Adrenal gland (tissue), 12 donors: Measurements from ENCODE around the gene SLC7A6. TPM values are rescaled to one million over a fixed set of nuclear protein-coding genes. Genes with fewer than 3 reads are reported as not detected.

Experiments used
- DNase-seq, 7 donors: peaks; one replicate each; pipeline ENCODE4 v3.0.0-alpha.2; 2019 to 2020
- H3K27ac ChIP-seq, 5 donors: fragments of 200-600 bp; sonication (generic) in 4 of 5; 1 replicate in 3 of 5; 2 replicates in 2 of 5; pipeline versions ENCODE4 v1.5.1 to v1.8.0; 2016 to 2020; ENCODE audit warnings: mild to moderate bottlenecking in 1 of 5
- H3K27me3 ChIP-seq: fragments of 200-600 bp; 2 replicates; pipeline ENCODE4 v1.8.0; 2021
- H3K36me3 ChIP-seq, 2 donors: fragments of 200-600 bp; replicated peaks in 1 of 2; 1 replicate in 1 of 2; 2 replicates in 1 of 2; pipeline versions ENCODE4 v1.5.1 to v1.8.0; 2018 to 2022
- H3K4me1 ChIP-seq, 2 donors: fragments of 200-600 bp; replicated peaks in 1 of 2; 1 replicate in 1 of 2; 2 replicates in 1 of 2; pipeline versions ENCODE4 v1.5.1 to v1.8.0; 2018 to 2021
- H3K4me3 ChIP-seq, 4 donors: fragments of 200-600 bp; sonication (generic) in 3 of 4; one replicate each; pipeline ENCODE4 v1.5.1; 2016 to 2018
- H3K9me3 ChIP-seq, 3 donors: fragments of 200-600 bp; sonication (generic) in 1 of 3; replicated peaks in 1 of 3; 1 replicate in 2 of 3; 2 replicates in 1 of 3; pipeline versions ENCODE4 v1.5.1 to v1.8.0; 2016 to 2021
- WGBS, 4 donors: extraction: QIAGEN DNeasy Blood & Tissue Kit in 2 of 4; methylation state at CpG; one replicate each; pipeline versions ENCODE4 v1.1.5 to v1.1.7; 2013 to 2017; 5-methylcytosine and 5-hydroxymethylcytosine counted together
- intact Hi-C, 2 donors: fragments of 100-400 bp; cut with DNase I; formaldehyde crosslinking; loops; one replicate each; pipeline versions ENCODE4 v1.14.1 to v1.15.0; 2022 to 2023
- microRNA-seq, 3 donors: library from miRNA; unstranded; fragments of <30 nt; microRNA quantifications; one replicate each; pipeline ENCODE4, GENCODE V29; 2017 to 2020
- polyA plus RNA-seq, 3 donors: library from polyadenylated mRNA; stranded (reverse); fragments of 200-250 nt in 2 of 3; fragments of 350-450 nt in 1 of 3; fragmentation: Illumina TruSeq in 1 of 3; extraction: RNeasy Lipid Tissue Mini Kit (QIAGEN cat#74804) in 1 of 3; gene quantifications; one replicate each; pipeline ENCODE4 v1.2.3, GENCODE V29; 2013 to 2014
- small RNA-seq, 2 donors: library from RNA; depleted of rRNA; stranded (forward); fragments of <200 nt; gene quantifications; one replicate each; pipeline ENCODE3, GENCODE V24; 2016
- total RNA-seq, 9 donors: library from RNA; depleted of rRNA in 4 of 9; stranded (reverse); fragments of >200 nt in 4 of 9; fragments of 120-200 nt in 1 of 9; fragmentation: NEBNext Ultra II Directional in 1 of 9; extraction: Animal tissue kit (Norgen Biotek cat#: 25700) in 1 of 9; gene quantifications; one replicate each; pipeline versions ENCODE4 v1.1.0 to v1.2.4, GENCODE V29; 2013 to 2023
- TF ChIP-seq, protein P1 (sequence below), 6 experiments: fragments of 450-650 bp in 4 of 6; fragments of 200-600 bp in 2 of 6; sonication (generic) in 1 of 6; IDR thresholded peaks; 1 replicate in 5 of 6; 2 replicates in 1 of 6; pipeline versions ENCODE4 v1.5.1 to v1.8.0; 2016 to 2021; ENCODE audit warnings: antibody characterized with exemption in 6 of 6, mild to moderate bottlenecking in 2 of 6, moderate library complexity in 1 of 6
- donor health status: healthy with polysubstance abuse.
- donor health status: Bipolar disorder and iron deficiency.
- donor health status: DM: yes; HTN: yes; CAD: no.
- donor health status: DM: no; HTN: no; CAD: no.
- donor health status: DM: no; HTN: no; CAD: no.
- donor health status: DM: yes; HTN: yes; CAD: no.

SLC7A6 gene
- total and polyA plus RNA-seq, 12 donors = 2.0 to 54.7 (median 22.0) TPM

- Histone ChIP-seq H3K4me1 (peaks cover 14 to 17% of the 10 kb centered on the region in 2 donors), H3K9me3 (no peaks in the 10 kb centered on the region), H3K4me3 (no peak overlapping the region), H3K27ac (no peak overlapping the region), H3K27me3 (no peaks in the 10 kb centered on the region), H3K36me3 (peaks cover 0 to 50% of the 10 kb centered on the region in 2 donors)
- no peak for DNase-seq
- WGBS, 4 donors = 89 to 93% (median 92%) methylated on average over 10 of the region's 10 CpGs
- TF ChIP-seq, protein P1, sequence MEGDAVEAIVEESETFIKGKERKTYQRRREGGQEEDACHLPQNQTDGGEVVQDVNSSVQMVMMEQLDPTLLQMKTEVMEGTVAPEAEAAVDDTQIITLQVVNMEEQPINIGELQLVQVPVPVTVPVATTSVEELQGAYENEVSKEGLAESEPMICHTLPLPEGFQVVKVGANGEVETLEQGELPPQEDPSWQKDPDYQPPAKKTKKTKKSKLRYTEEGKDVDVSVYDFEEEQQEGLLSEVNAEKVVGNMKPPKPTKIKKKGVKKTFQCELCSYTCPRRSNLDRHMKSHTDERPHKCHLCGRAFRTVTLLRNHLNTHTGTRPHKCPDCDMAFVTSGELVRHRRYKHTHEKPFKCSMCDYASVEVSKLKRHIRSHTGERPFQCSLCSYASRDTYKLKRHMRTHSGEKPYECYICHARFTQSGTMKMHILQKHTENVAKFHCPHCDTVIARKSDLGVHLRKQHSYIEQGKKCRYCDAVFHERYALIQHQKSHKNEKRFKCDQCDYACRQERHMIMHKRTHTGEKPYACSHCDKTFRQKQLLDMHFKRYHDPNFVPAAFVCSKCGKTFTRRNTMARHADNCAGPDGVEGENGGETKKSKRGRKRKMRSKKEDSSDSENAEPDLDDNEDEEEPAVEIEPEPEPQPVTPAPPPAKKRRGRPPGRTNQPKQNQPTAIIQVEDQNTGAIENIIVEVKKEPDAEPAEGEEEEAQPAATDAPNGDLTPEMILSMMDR (IDR thresholded peaks at IDR 0.05) = no peak
- intact Hi-C loops = no loop called here
Observed at GRCh38 chr16:68350813-68351350, 86.6 kb downstream of the SLC7A6 start.

Small RNA genes within 50 kb of the gene (microRNA-seq; reads per million reads assigned to microRNA genes)
- 0 reads per million in 3 donors for gene MIR6773

Small RNA genes within 50 kb of the gene (small RNA-seq; reads per million reads assigned to genes)
- gene RNU4-30P (0 reads per million in 2 donors), gene RNU6-1262P (0 reads per million in 2 donors)

Other genes starting within 250 kb of the SLC7A6 start
- gene DPEP2NB, start 248.6 kb upstream of the SLC7A6 start, total RNA-seq = not detected
- gene DPEP2NB, start 248.6 kb upstream of the SLC7A6 start, polyA plus RNA-seq = not detected
- 10 to 100 TPM in 7 of 9 donors, 1 to 10 TPM in 2; 6.4 to 18.4 (median 13.7) TPM for gene DDX28, start 241.3 kb upstream of the SLC7A6 start, total RNA-seq
- gene DDX28, start 241.3 kb upstream of the SLC7A6 start, polyA plus RNA-seq = 10 to 100 TPM in 1 of 3 donors, 1 to 10 TPM in 2; 6.8 to 13.0 (median 9.1) TPM
- gene DUS2, start 241.2 kb upstream of the SLC7A6 start, total RNA-seq = 10 to 100 TPM in 6 of 9 donors, 1 to 10 TPM in 3; 6.3 to 25.3 (median 13.1) TPM
- gene DUS2, start 241.2 kb upstream of the SLC7A6 start, polyA plus RNA-seq = 10 to 100 TPM in 2 of 3 donors, 1 to 10 TPM in 1; 7.1 to 13.2 (median 10.1) TPM
- gene NFATC3, start 179.2 kb upstream of the SLC7A6 start, total RNA-seq = 10 to 100 TPM; 26.6 to 81.2 (median 36.2) TPM
- gene NFATC3, start 179.2 kb upstream of the SLC7A6 start, polyA plus RNA-seq = 10 to 100 TPM in 2 of 3 donors, 1 to 10 TPM in 1; 6.6 to 20.3 (median 11.6) TPM
- 1 to 10 TPM in 3 of 9 donors, under 1 TPM in 6; 0.13 to 2.2 (median 0.50) TPM for gene ESRP2, start 28.4 kb upstream of the SLC7A6 start, total RNA-seq
- under 1 TPM; 0.31 to 0.97 (median 0.37) TPM for gene ESRP2, start 28.4 kb upstream of the SLC7A6 start, polyA plus RNA-seq
- 10 to 100 TPM; 10.4 to 37.1 (median 27.2) TPM for gene PLA2G15, start 19.2 kb upstream of the SLC7A6 start, total RNA-seq
- 10 to 100 TPM in 2 of 3 donors, 1 to 10 TPM in 1; 6.0 to 18.2 (median 13.6) TPM for gene PLA2G15, start 19.2 kb upstream of the SLC7A6 start, polyA plus RNA-seq
- gene SLC7A6OS, start 46.4 kb downstream of the SLC7A6 start, total RNA-seq = 10 to 100 TPM in 8 of 9 donors, 1 to 10 TPM in 1; 9.4 to 18.6 (median 13.8) TPM
- 10 to 100 TPM in 1 of 3 donors, 1 to 10 TPM in 2; 5.7 to 14.6 (median 8.4) TPM for gene SLC7A6OS, start 46.4 kb downstream of the SLC7A6 start, polyA plus RNA-seq
- 10 to 100 TPM; 30.0 to 52.1 (median 39.1) TPM for gene PRMT7, start 46.5 kb downstream of the SLC7A6 start, total RNA-seq
- 100 to 1,000 TPM in 2 of 3 donors, 10 to 100 TPM in 1; 45.3 to 141 (median 111) TPM for gene PRMT7, start 46.5 kb downstream of the SLC7A6 start, polyA plus RNA-seq
- gene SMPD3, start 184.0 kb downstream of the SLC7A6 start, total RNA-seq = 1 to 10 TPM in 3 of 9 donors, under 1 TPM in 4, not detected in 2; 0.32 to 7.8 (median 0.99) TPM
- gene SMPD3, start 184.0 kb downstream of the SLC7A6 start, polyA plus RNA-seq = 1 to 10 TPM; 1.1 to 7.7 (median 1.3) TPM